ENCODE results near the gene PHACTR2. TPM values are rescaled to one million over a fixed set of nuclear protein-coding genes. Genes with fewer than 3 reads are reported as not detected.

The PHACTR2 gene
- total and polyA plus RNA-seq, 2 donors: 5.5 to 9.8 TPM

DNA sequence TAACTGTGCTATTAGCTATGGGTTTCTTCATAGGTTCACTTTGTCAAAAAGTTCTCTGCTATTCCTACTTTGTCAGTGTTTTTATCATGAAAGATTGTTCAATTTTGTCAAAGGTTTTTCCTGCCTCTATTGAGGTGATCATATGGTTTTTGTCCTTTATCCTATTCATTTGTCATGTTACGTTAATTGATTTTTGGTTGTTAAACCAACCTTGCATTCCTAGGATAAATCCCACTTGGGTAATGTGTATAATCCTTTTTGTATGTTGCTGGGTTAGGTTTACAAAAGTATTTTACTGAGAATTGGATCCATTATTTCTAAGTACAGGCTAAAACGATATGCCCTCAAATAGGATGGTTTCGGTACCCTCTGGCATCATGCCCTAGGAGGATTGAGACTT, 5.0 kb downstream of the PHACTR2 start:
- no peak for DNase-seq (ENCODE audit: low read depth in 6 of 9, low spot score in 9 of 9)
- Histone ChIP-seq H3K36me3 (ENCODE audit: control insufficient read depth in 2 of 2, insufficient read depth in 2 of 2, low read length in 1 of 2) (no peaks in the 10 kb centered on the region), H3K27ac (ENCODE audit: low read depth in 1 of 2, low read length in 1 of 2) (no peak overlapping the region), H3K27me3 (ENCODE audit: control insufficient read depth in 2 of 2, insufficient read depth in 1 of 2, low read length in 1 of 2) (peaks cover 6 to 23% of the 10 kb centered on the region in 2 donors), H3K4me3 (ENCODE audit: low read length in 2 of 2) (no peak overlapping the region), H3K9me3 (ENCODE audit: control insufficient read depth in 2 of 2, insufficient read depth in 1 of 2, low read length in 1 of 2) (no peaks in the 10 kb centered on the region), H3K4me1 (ENCODE audit: control insufficient read depth in 2 of 2, insufficient read depth in 2 of 2, low read length in 2 of 2) (no peaks in the 10 kb centered on the region)
- 98% methylated on average over 3 of the region's 3 CpGs for WGBS

DNA sequence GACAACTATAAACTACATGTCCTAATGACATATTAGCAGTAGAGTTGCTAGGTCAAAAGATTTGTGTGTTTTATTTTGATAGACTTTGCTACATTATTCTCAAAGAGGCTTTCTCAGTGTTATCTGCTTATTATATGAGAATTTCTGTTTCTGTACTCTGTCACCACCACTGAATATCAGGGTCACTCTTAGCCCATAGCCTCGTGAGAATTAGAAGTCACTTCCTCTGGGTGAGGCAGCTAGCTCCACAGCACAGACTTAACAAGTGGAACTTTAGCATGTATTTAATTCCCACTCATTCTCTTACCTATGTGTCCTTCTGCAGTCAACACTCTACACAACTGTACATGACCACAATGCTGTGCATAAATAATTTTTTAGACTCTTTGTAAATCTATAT, 6.7 kb downstream of the PHACTR2 start:
- Histone ChIP-seq H3K27me3 (ENCODE audit: control insufficient read depth in 2 of 2, insufficient read depth in 1 of 2, low read length in 1 of 2) (peaks cover 0 to 7% of the 10 kb centered on the region in 2 donors), H3K36me3 (ENCODE audit: control insufficient read depth in 2 of 2, insufficient read depth in 2 of 2, low read length in 1 of 2) (no peaks in the 10 kb centered on the region), H3K4me1 (ENCODE audit: control insufficient read depth in 2 of 2, insufficient read depth in 2 of 2, low read length in 2 of 2) (no peaks in the 10 kb centered on the region), H3K9me3 (ENCODE audit: control insufficient read depth in 2 of 2, insufficient read depth in 1 of 2, low read length in 1 of 2) (no peaks in the 10 kb centered on the region), H3K4me3 (ENCODE audit: low read length in 2 of 2) (no peak overlapping the region), H3K27ac (ENCODE audit: low read depth in 1 of 2, low read length in 1 of 2) (no peak overlapping the region)
- 91% methylated on average over 1 of the region's 1 CpG for WGBS
- DNase-seq (ENCODE audit: low read depth in 6 of 9, low spot score in 9 of 9): no peak

DNA sequence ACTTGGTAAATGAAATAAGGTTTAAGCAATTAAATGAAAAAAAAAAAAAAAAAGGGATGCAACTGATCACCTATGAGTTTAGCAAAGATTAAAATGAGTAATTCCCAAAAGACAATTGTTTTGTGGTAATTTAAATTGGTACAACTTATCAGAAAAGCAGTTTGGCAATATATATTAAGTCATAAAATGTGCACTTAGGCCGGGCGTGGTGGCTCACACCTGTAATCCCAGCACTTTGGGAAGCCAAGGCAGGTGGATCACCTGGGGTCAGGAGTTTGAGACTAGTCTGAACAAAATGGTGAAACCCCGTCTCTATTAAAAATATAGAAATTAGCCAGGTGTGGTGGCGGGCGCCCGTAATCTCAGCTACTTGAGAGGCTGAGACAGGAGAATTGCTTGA, 7.9 kb downstream of the PHACTR2 start:
- Histone ChIP-seq H3K9me3 (ENCODE audit: control insufficient read depth in 2 of 2, insufficient read depth in 1 of 2, low read length in 1 of 2) (no peaks in the 10 kb centered on the region), H3K36me3 (ENCODE audit: control insufficient read depth in 2 of 2, insufficient read depth in 2 of 2, low read length in 1 of 2) (no peaks in the 10 kb centered on the region), H3K4me3 (ENCODE audit: low read length in 2 of 2) (no peak overlapping the region), H3K27ac (ENCODE audit: low read depth in 1 of 2, low read length in 1 of 2) (no peak overlapping the region), H3K4me1 (ENCODE audit: control insufficient read depth in 2 of 2, insufficient read depth in 2 of 2, low read length in 2 of 2) (peaks cover 0 to 3% of the 10 kb centered on the region in 2 donors), H3K27me3 (ENCODE audit: control insufficient read depth in 2 of 2, insufficient read depth in 1 of 2, low read length in 1 of 2) (no peaks in the 10 kb centered on the region)
- 97% methylated on average over 6 of the region's 6 CpGs for WGBS
- no peak for DNase-seq (ENCODE audit: low read depth in 6 of 9, low spot score in 9 of 9)

DNA sequence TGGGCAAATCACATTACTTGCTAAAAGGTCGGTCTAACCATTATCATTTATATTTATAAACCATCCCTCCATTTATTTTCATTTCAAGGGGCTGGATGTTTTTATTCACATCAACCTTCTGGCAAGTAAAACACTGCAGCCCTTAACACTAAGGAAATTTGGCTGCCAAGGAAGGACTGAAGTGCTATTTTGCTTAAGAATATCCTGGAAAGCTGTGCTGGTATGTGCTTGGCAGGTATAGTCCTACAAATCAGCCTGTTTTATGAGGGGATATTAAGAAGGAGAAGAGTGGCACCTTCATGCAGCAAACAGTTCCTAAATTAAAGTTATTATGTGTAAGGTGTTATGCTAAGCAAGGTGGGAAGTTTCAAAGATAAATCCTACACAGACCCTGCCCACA, 9.8 kb downstream of the PHACTR2 start:
- H3K36me3 ChIP-seq (ENCODE audit: control insufficient read depth in 2 of 2, insufficient read depth in 2 of 2, low read length in 1 of 2): no peaks in the 10 kb centered on the region
- H3K9me3 ChIP-seq (ENCODE audit: control insufficient read depth in 2 of 2, insufficient read depth in 1 of 2, low read length in 1 of 2): no peaks in the 10 kb centered on the region
- no peak overlapping the region for H3K27ac ChIP-seq (ENCODE audit: low read depth in 1 of 2, low read length in 1 of 2)
- 94% methylated on average over 1 of the region's 1 CpG for WGBS
- no peaks in the 10 kb centered on the region for H3K27me3 ChIP-seq (ENCODE audit: control insufficient read depth in 2 of 2, insufficient read depth in 1 of 2, low read length in 1 of 2)
- no peak overlapping the region for H3K4me3 ChIP-seq (ENCODE audit: low read length in 2 of 2)
- DNase-seq (ENCODE audit: low read depth in 6 of 9, low spot score in 9 of 9): no peak
- peaks cover 0 to 3% of the 10 kb centered on the region in 2 donors for H3K4me1 ChIP-seq (ENCODE audit: control insufficient read depth in 2 of 2, insufficient read depth in 2 of 2, low read length in 2 of 2)

DNA sequence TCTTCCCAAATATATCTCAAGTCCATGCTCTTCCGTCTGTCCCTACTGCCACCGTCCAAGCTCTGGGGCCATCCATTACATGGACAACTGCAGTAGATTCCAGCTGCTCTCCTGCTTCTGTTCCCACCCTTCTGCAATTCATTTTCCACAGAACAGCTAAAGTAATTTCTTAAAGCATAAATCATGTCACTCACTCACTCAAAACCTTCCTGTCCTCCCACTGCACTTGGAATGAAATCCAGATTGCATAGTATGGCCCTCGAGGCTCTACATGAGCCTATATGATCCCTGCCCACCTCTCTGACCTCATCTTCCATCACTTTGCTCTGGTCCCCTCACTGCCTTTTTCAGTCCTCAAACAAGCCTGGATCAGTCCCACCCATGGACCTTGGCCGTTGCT, 10.9 kb downstream of the PHACTR2 start:
- peaks cover 0 to 3% of the 10 kb centered on the region in 2 donors for H3K4me1 ChIP-seq (ENCODE audit: control insufficient read depth in 2 of 2, insufficient read depth in 2 of 2, low read length in 2 of 2)
- no peaks in the 10 kb centered on the region for H3K9me3 ChIP-seq (ENCODE audit: control insufficient read depth in 2 of 2, insufficient read depth in 1 of 2, low read length in 1 of 2)
- no peak overlapping the region for H3K27ac ChIP-seq (ENCODE audit: low read depth in 1 of 2, low read length in 1 of 2)
- DNase-seq (ENCODE audit: low read depth in 6 of 9, low spot score in 9 of 9): no peak
- no peak overlapping the region for H3K4me3 ChIP-seq (ENCODE audit: low read length in 2 of 2)
- H3K36me3 ChIP-seq (ENCODE audit: control insufficient read depth in 2 of 2, insufficient read depth in 2 of 2, low read length in 1 of 2): no peaks in the 10 kb centered on the region
- 97% methylated on average over 4 of the region's 4 CpGs for whole genome bisulfite sequencing
- no peaks in the 10 kb centered on the region for H3K27me3 ChIP-seq (ENCODE audit: control insufficient read depth in 2 of 2, insufficient read depth in 1 of 2, low read length in 1 of 2)

DNA sequence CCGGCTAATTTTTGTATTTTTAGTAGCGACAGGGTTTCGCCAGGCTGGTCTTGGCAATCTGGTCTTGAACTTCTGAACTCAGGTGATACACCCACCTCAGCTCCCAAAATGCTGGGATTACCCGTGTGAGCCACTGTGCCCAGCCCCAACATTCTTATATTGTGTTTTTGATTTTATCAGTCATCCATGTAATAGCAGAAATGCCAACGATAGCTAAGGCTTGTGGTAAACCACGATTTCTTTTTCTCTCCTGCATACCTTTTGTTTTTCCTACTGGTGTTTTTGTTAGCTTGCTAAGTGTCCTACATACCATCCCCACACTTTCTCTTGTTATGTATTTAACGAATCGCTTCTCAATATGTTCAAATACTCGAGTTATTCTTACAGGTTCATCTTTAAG, 12.1 kb downstream of the PHACTR2 start:
- H3K27ac ChIP-seq (ENCODE audit: low read depth in 1 of 2, low read length in 1 of 2): no peak overlapping the region

DNA sequence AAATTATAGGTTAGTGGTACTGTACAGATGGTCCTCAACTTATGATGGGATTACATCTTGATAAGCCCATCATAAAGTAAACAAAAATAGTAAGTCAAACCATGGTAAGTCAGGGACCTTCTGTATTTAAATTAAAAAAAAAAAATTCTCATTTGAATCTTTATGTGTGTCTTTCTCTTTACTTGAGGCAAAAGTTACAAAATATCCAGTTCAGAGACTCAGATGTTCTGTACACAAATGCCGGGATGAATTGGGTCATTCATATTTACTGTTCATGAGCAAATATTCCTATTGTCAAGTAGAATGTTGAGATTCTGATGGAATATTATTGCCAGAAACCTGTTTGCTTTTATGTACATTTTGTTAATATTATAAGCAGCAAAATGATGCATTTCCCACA, 13.4 kb downstream of the PHACTR2 start:
- no peak overlapping the region for H3K4me3 ChIP-seq (ENCODE audit: low read length in 2 of 2)
- 95% methylated on average over 1 of the region's 1 CpG for WGBS

More for the DNA sequence above, 12.1 kb downstream of the PHACTR2 start:
- DNase-seq (ENCODE audit: low read depth in 6 of 9, low spot score in 9 of 9): no peak
- H3K4me3 ChIP-seq (ENCODE audit: low read length in 2 of 2): no peak overlapping the region
- no peaks in the 10 kb centered on the region for H3K36me3 ChIP-seq (ENCODE audit: control insufficient read depth in 2 of 2, insufficient read depth in 2 of 2, low read length in 1 of 2)
- 62% methylated on average over 9 of the region's 9 CpGs for WGBS
- no peaks in the 10 kb centered on the region for H3K27me3 ChIP-seq (ENCODE audit: control insufficient read depth in 2 of 2, insufficient read depth in 1 of 2, low read length in 1 of 2)
- H3K9me3 ChIP-seq (ENCODE audit: control insufficient read depth in 2 of 2, insufficient read depth in 1 of 2, low read length in 1 of 2): no peaks in the 10 kb centered on the region
- H3K4me1 ChIP-seq (ENCODE audit: control insufficient read depth in 2 of 2, insufficient read depth in 2 of 2, low read length in 2 of 2): peaks cover 0 to 3% of the 10 kb centered on the region in 2 donors

DNA sequence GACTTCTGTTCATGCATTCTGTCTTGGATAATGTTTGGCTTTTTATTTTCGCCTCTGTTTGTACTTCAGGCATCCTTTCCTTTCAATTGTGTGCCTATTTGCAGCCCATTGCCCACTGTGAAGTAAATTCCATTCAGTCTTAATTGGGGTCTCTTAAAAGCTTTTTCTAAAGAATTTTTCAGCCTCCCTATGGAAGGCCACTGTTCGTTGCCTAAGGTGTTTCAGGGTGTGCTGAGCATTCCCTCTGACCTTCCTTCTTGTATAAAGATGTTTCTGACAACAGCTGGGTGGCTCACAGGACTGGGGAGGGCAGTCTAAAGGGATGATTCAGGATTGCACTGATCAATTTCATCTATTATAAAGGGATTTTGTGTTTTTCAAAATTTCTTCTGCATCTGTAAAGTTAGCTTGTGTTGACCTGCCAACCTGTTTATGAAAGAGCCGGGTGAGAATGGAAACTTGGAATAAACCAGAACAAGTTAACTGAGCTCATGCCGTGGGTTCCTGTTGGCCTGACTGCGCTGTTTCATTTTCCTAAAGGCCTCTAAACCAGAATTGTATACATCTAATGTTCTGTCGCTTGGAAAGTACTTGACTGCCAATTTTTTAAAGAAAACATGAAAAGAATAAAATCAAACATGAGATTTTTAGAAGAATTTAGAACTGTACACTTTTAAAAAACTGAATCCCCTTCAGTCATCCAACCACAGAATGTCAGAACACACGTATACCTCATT, 14.3 kb downstream of the PHACTR2 start:
- H3K4me1 ChIP-seq (ENCODE audit: control insufficient read depth in 2 of 2, insufficient read depth in 2 of 2, low read length in 2 of 2): peaks cover 0 to 3% of the 10 kb centered on the region in 2 donors
- no peaks in the 10 kb centered on the region for H3K27me3 ChIP-seq (ENCODE audit: control insufficient read depth in 2 of 2, insufficient read depth in 1 of 2, low read length in 1 of 2)
- H3K4me3 ChIP-seq (ENCODE audit: low read length in 2 of 2): no peak overlapping the region
- H3K9me3 ChIP-seq (ENCODE audit: control insufficient read depth in 2 of 2, insufficient read depth in 1 of 2, low read length in 1 of 2): no peaks in the 10 kb centered on the region
- 96% methylated on average over 7 of the region's 7 CpGs for WGBS
- no peak overlapping the region for H3K27ac ChIP-seq (ENCODE audit: low read depth in 1 of 2, low read length in 1 of 2)
- no peak for DNase-seq (ENCODE audit: low read depth in 6 of 9, low spot score in 9 of 9)
- no peaks in the 10 kb centered on the region for H3K36me3 ChIP-seq (ENCODE audit: control insufficient read depth in 2 of 2, insufficient read depth in 2 of 2, low read length in 1 of 2)

More for the DNA sequence above, 13.4 kb downstream of the PHACTR2 start:
- no peaks in the 10 kb centered on the region for H3K36me3 ChIP-seq (ENCODE audit: control insufficient read depth in 2 of 2, insufficient read depth in 2 of 2, low read length in 1 of 2)
- no peaks in the 10 kb centered on the region for H3K9me3 ChIP-seq (ENCODE audit: control insufficient read depth in 2 of 2, insufficient read depth in 1 of 2, low read length in 1 of 2)
- peaks cover 0 to 3% of the 10 kb centered on the region in 2 donors for H3K4me1 ChIP-seq (ENCODE audit: control insufficient read depth in 2 of 2, insufficient read depth in 2 of 2, low read length in 2 of 2)
- DNase-seq (ENCODE audit: low read depth in 6 of 9, low spot score in 9 of 9): no peak
- H3K27ac ChIP-seq (ENCODE audit: low read depth in 1 of 2, low read length in 1 of 2): no peak overlapping the region
- no peaks in the 10 kb centered on the region for H3K27me3 ChIP-seq (ENCODE audit: control insufficient read depth in 2 of 2, insufficient read depth in 1 of 2, low read length in 1 of 2)

DNA sequence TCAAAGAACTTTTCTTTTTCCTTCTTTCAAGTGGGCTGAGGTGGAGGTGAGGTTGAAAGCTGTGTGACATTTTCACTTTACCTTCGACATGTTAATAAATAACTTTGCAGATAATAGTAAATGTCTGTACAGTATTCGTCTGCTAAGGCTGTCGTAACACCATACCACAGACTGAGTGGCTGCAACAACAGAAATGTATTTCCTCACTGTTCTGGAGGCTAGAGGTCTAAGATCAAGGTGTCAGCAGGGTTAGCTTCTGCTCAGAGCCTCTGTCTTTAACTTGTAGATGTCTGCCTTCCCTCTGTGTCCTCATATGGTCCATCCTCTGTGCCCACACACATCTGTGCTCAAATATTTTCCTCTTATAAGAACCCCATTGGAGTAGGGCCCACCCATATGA, 14.9 kb downstream of the PHACTR2 start:
- no peak overlapping the region for H3K4me3 ChIP-seq (ENCODE audit: low read length in 2 of 2)
- H3K27ac ChIP-seq (ENCODE audit: low read depth in 1 of 2, low read length in 1 of 2): no peak overlapping the region
- WGBS: 98% methylated on average over 3 of the region's 3 CpGs
- no peaks in the 10 kb centered on the region for H3K36me3 ChIP-seq (ENCODE audit: control insufficient read depth in 2 of 2, insufficient read depth in 2 of 2, low read length in 1 of 2)
- no peak for DNase-seq (ENCODE audit: low read depth in 6 of 9, low spot score in 9 of 9)
- H3K4me1 ChIP-seq (ENCODE audit: control insufficient read depth in 2 of 2, insufficient read depth in 2 of 2, low read length in 2 of 2): peaks cover 0 to 3% of the 10 kb centered on the region in 2 donors
- no peaks in the 10 kb centered on the region for H3K9me3 ChIP-seq (ENCODE audit: control insufficient read depth in 2 of 2, insufficient read depth in 1 of 2, low read length in 1 of 2)
- no peaks in the 10 kb centered on the region for H3K27me3 ChIP-seq (ENCODE audit: control insufficient read depth in 2 of 2, insufficient read depth in 1 of 2, low read length in 1 of 2)
